ENCODE measurements around the gene SERTAD2.

Gene SERTAD2

GRCh38 chr2:64653109-64654062, at the start of gene SERTAD2:
SERTAD2 (minus strand) TSS chr2:64653913; CDS start chr2:64636871, 17,042 bp downstream.
- DNase-seq: peak; percentile 86

GRCh38 chr2:64700133-64700809, 46.6 kb upstream of the SERTAD2 start:
- no peak for DNase-seq

GRCh38 chr2:64699712-64700111, 46.0 kb upstream of the SERTAD2 start:
- DNase-seq: no peak

GRCh38 chr2:64698668-64699444, 45.1 kb upstream of the SERTAD2 start:
- peak; percentile 90 for DNase-seq

GRCh38 chr2:64698177-64698643, 44.5 kb upstream of the SERTAD2 start:
- DNase-seq: no peak

GRCh38 chr2:64697297-64698176, 43.8 kb upstream of the SERTAD2 start:
- DNase-seq: no peak

GRCh38 chr2:64696636-64697035, 42.9 kb upstream of the SERTAD2 start:
- no peak for DNase-seq

- peak; percentile 25 for DNase-seq
Observed at GRCh38 chr2:64695721-64696261, 42.1 kb upstream of the SERTAD2 start.

GRCh38 chr2:64692401-64692800, 38.7 kb upstream of the SERTAD2 start:
- peak; percentile 63 for DNase-seq

GRCh38 chr2:64688909-64689308, 35.2 kb upstream of the SERTAD2 start:
- no peak for DNase-seq

- DNase-seq: no peak
Observed at GRCh38 chr2:64686283-64686956, 32.7 kb upstream of the SERTAD2 start.

GRCh38 chr2:64685430-64685829, 31.7 kb upstream of the SERTAD2 start:
- DNase-seq: peak; percentile 31

- DNase-seq: no peak
Observed at GRCh38 chr2:64683771-64684510, 30.2 kb upstream of the SERTAD2 start.

GRCh38 chr2:64681479-64681967, 27.8 kb upstream of the SERTAD2 start:
- no peak for DNase-seq

- DNase-seq: no peak
Observed at GRCh38 chr2:64679673-64680425, 26.1 kb upstream of the SERTAD2 start.

- DNase-seq: no peak
Observed at GRCh38 chr2:64678771-64679590, 25.3 kb upstream of the SERTAD2 start.

GRCh38 chr2:64677530-64677929, 23.8 kb upstream of the SERTAD2 start:
- DNase-seq: no peak

- DNase-seq: no peak
Observed at GRCh38 chr2:64675860-64676259, 22.1 kb upstream of the SERTAD2 start.

Measured in EL (cell line).